T-helper 1 cell treated with Interleukin-12 subunit alpha and Interleukin-12 subunit beta and Interleukin-4 antibody, amounts not matched to agents 30 μg/mL and 1 μg/mL, for 36 hours (primary cell): Measurements from ENCODE around the gene TOR1AIP1.
"Not testable (repeated sequence)": the region's sequence is repeated elsewhere in the genome, so short reads cannot be mapped to it uniquely, and the experiment has no call there.

ENCODE experiments used
- H3K27ac Mint-ChIP-seq: one replicate; pipeline ENCODE4 v1.8.0; 2021; ENCODE audit warnings: mild to moderate bottlenecking, mixed read lengths
- H3K27me3 Mint-ChIP-seq: one replicate; pipeline ENCODE4 v1.8.0; 2021; ENCODE audit warnings: low read depth, mixed read lengths
- H3K36me3 Mint-ChIP-seq: one replicate; pipeline ENCODE4 v1.8.0; 2021; ENCODE audit warnings: low read depth, mixed read lengths
- H3K4me1 Mint-ChIP-seq: one replicate; pipeline ENCODE4 v1.8.0; 2021; ENCODE audit warnings: low read depth, mixed read lengths
- H3K4me3 Mint-ChIP-seq: one replicate; pipeline ENCODE4 v1.8.0; 2021; ENCODE audit warnings: mild to moderate bottlenecking, moderate library complexity, mixed read lengths
- H3K9me3 Mint-ChIP-seq: one replicate; pipeline ENCODE4 v1.8.0; 2021; ENCODE audit warnings: mixed read lengths

TOR1AIP1 gene

DNA sequence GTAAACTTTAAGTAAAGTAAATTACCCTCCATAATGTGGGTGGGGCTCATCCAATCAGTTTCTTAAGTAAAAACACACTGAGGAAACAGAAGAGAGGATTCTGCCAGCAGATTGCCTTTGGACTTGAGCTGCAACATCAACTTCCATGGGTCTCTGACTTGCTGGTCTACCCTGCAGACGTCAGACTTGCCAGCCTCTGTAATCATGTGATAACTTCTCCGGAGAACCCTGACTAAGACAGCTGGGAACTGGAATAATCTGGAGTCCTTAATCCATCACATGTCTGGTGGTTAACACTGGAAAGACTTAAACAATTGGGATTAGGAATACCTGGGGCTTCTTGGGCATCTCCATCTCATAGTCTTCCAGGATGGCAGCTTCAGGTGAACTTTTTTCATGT, 59.4 kb downstream of the TOR1AIP1 start:
- no peak overlapping the region for H3K27ac Mint-ChIP-seq
- H3K4me1 Mint-ChIP-seq: no peaks in the 10 kb centered on the region

DNA sequence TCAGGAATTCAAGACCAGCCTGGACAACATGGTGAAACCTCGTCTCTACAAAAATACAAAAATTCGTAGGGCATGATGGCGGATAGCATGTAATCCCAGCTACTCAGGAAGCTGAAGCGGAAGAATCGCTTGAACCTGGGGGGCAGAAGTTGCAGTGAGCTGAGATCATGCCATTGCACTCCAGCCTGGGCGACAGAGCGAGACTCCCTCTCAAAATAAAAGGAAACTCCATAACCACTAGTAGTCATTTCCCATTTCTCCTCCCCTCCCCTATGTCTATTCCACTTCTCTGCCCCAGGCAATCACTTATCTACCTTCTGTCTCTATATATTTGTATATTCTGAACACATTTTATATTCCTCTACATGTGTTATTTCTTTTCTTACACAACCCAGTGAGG, 68.6 kb downstream of the TOR1AIP1 start:
- Mint-ChIP-seq H3K4me3 (no peak overlapping the region), H3K27me3 (peaks cover 4% of the 10 kb centered on the region), H3K36me3 (no peaks in the 10 kb centered on the region), H3K9me3 (no peaks in the 10 kb centered on the region), H3K27ac (no peak overlapping the region), H3K4me1 (peaks cover 16% of the 10 kb centered on the region)

More for the DNA sequence above, 59.4 kb downstream of the TOR1AIP1 start:
- H3K4me3 Mint-ChIP-seq: no peak overlapping the region
- peaks cover 24% of the 10 kb centered on the region for H3K27me3 Mint-ChIP-seq
- no peaks in the 10 kb centered on the region for H3K36me3 Mint-ChIP-seq
- no peaks in the 10 kb centered on the region for H3K9me3 Mint-ChIP-seq

DNA sequence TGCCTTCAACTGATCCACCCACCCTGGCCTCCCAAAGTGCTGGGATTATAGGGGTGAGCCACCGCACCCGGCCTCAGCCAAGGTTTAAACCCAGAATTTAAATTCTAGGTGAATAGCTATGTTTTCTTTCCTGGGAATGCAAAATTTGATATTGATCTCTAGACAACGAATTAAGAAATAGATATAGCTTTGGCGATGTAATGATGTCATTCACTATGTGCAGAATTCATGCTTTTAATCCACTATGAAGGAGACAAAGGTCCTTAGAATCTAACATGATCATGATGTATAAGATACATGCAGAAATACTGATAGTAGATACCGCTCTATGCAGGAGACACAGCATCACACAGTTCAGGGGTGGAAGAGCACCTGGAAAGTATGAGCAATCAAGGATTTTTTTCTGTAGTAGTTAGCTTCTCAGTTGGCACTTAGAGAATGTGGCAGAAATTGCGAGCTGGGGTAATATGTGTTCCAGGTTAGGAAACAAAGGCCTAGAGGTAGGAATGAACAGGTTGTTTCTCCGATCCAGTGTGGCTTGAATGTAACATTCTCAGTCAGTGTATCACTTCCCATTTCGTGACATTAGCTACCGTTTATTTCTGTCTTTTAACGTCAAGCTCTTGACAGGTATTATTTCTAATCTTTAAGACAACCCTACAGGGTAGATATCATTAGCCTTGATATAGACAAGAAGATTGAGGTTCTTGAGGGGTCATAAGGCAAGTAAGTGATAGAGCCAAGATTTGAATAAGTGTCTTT, 69.5 kb downstream of the TOR1AIP1 start:
- Mint-ChIP-seq H3K27me3 (peaks cover 4% of the 10 kb centered on the region), H3K4me1 (peaks cover 24% of the 10 kb centered on the region)

DNA sequence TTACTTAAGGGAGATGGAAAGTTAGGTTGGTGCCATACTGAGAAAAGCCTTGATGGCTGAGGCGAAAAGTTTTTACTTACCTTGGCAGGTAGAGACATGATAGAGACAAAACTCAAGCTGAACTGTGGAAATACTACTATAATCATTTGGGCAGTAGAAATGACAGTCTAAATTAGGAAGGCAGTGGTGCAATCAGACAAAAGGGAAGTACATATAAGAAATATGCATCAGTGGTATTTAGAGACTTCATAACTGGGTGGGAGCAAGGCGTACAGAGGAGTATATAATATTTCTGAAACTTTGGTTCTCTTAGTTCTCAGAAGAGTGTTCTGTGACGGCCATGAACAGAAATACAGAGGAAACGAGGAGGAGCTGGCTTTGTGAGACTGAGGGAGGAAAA, 70.1 kb downstream of the TOR1AIP1 start:
- no peaks in the 10 kb centered on the region for H3K36me3 Mint-ChIP-seq
- H3K27me3 Mint-ChIP-seq: peaks cover 4% of the 10 kb centered on the region
- H3K9me3 Mint-ChIP-seq: no peaks in the 10 kb centered on the region
- peaks cover 29% of the 10 kb centered on the region for H3K4me1 Mint-ChIP-seq
- H3K4me3 Mint-ChIP-seq: peak overlapping the region; percentile 26
- peak overlapping the region; percentile 60 for H3K27ac Mint-ChIP-seq

More for the DNA sequence above, 69.5 kb downstream of the TOR1AIP1 start:
- Mint-ChIP-seq H3K36me3 (no peaks in the 10 kb centered on the region), H3K27ac (no peak overlapping the region), H3K4me3 (no peak overlapping the region), H3K9me3 (no peaks in the 10 kb centered on the region)

DNA sequence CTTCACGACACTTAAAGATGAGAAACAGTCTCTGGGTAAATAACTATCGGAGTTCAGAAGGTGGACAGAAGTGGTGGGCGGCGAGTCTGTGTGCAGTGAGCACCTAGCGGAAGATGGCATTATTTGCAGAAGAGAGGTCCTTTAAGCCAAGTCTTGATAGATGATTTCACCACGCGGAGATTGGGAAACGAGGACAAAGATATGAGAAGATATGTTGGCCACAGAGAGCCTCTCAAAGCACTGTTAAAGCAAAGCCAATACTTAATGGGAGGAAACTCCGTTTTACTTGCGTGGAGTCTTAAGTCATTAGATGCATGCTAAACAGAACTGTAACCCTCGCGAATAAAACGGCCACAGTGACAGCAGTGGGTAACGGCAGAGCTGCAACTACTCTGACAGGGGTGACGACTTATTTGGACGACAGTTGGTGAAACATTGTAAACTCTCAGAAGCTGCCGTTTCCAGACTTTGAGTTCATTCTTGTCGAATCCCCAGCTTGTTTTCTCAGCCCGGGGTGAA, 71.9 kb downstream of the TOR1AIP1 start:
- H3K27ac Mint-ChIP-seq: peak overlapping the region; percentile 98
- no peaks in the 10 kb centered on the region for H3K9me3 Mint-ChIP-seq
- H3K27me3 Mint-ChIP-seq: no peaks in the 10 kb centered on the region
- peaks cover 33% of the 10 kb centered on the region for H3K4me1 Mint-ChIP-seq
- H3K36me3 Mint-ChIP-seq: no peaks in the 10 kb centered on the region
- H3K4me3 Mint-ChIP-seq: peak overlapping the region; percentile 89

DNA sequence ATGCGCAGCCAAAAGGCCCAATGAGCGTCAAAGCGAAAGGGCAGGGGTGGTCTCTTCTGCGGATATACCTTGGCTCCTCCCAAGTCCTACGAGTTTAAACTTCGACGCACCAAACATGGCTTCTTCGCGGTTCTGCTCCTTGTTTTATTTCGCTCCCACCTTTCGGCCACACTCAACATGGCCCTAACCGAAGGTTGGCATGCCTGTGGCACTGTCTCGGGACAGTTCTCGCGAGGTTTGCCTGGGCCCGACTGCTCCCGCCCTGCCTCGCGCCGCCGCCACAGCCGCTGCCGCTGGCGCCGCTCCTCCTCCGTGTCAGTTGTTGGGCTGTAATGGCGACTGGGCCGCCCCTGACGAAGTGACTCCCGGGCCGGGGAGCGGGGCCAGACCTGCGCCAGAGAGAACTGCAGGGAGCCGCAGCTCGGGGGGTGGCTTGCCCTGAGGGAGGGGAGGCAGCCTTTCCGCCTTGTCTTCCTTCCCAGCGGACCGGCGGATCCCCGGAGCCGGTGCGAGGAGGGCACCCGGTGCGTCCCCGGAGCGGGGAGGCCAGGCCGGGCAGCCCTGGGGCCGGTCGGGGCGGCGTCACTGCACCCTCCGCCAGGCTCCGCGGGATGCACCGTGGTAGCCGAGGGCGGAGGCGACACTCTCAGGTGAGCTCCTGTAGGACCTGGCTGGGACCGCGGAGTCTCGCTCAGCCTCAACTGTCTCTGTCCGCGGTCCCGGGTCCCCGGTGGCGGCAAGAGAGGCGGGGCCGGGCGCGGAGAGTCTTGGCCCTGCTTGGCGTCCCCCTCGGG, 72.6 kb downstream of the TOR1AIP1 start, which contains the start of gene CEP350:
Gene CEP350, plus strand, starts transcription at position 318 of the 794 bp plus-strand sequence. CDS start 31,372 bp downstream, outside the sequence.
- no peaks in the 10 kb centered on the region for H3K36me3 Mint-ChIP-seq
- peak within 1 kb of the TSS; percentile 89 for H3K4me3 Mint-ChIP-seq
- H3K27me3 Mint-ChIP-seq: no peaks in the 10 kb centered on the region
- peak within 1 kb of the TSS; percentile 98 for H3K27ac Mint-ChIP-seq
- H3K4me1 Mint-ChIP-seq: peaks cover 35% of the 10 kb centered on the region
- no peaks in the 10 kb centered on the region for H3K9me3 Mint-ChIP-seq

DNA sequence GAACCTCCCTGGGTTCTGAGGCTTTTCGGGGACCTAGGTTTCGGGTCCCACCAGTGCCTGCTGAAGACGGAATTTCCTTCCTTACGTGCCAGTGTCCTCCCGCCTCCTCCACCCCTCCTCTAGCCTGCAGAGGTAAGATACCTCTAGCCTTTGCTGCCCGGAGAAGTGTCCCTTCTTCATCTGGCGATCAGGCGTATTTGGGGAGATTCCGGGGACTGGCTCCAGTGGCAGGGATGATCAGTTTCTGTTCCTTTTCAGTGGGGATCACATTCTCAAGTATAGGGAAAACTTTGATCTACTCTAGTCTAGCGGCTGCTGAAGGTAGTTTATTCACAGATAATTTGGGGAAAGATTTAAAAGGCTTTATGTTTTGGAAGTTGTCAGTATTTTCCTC, 73.2 kb downstream of the TOR1AIP1 start:
- peak overlapping the region; percentile 53 for H3K27ac Mint-ChIP-seq
- peaks cover 35% of the 10 kb centered on the region for H3K4me1 Mint-ChIP-seq
- peak overlapping the region; percentile 89 for H3K4me3 Mint-ChIP-seq
- H3K9me3 Mint-ChIP-seq: no peaks in the 10 kb centered on the region
- H3K27me3 Mint-ChIP-seq: no peaks in the 10 kb centered on the region
- no peaks in the 10 kb centered on the region for H3K36me3 Mint-ChIP-seq

DNA sequence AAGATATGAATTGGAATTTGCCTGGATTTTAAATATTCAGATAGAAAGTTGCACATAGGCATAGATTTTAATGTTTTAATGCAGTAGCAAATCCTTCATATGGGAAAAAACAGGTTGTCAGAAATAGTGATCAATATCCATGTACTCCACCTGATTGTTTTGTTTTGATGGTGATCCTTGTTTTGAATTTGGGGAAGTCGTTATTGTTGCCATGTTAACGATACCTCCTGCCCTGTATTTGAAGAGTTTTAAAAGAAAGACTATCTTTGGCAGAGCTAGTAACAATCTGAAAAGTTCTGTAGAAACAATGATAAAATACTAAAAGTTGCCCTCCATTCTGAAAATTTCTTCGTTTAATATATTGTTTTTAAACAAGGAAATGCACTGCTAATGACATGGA, 73.6 kb downstream of the TOR1AIP1 start:
- Mint-ChIP-seq H3K36me3 (no peaks in the 10 kb centered on the region), H3K4me1 (peaks cover 35% of the 10 kb centered on the region), H3K4me3 (peak overlapping the region; percentile 89), H3K9me3 (no peaks in the 10 kb centered on the region), H3K27me3 (no peaks in the 10 kb centered on the region), H3K27ac (peak overlapping the region; percentile 53)

DNA sequence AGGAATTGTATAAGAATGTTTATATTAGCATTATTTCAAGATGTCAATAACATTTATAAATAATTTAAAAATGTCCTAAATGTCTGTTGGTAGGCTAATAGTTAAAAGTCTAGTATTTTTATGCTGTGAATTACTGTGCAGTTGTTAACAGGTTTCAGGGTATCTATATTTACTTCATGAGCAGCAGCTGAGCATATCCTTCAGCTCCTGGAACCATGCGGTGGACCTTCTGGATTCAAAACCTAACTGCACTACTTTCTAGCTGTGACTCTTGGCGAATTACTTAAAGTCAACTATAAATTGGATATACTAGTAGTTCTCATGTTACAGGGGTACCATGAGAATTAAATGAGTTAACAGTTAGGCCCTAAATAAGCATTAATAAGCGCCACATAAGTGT, 76.3 kb downstream of the TOR1AIP1 start:
- peaks cover 16% of the 10 kb centered on the region for H3K36me3 Mint-ChIP-seq
- H3K9me3 Mint-ChIP-seq: no peaks in the 10 kb centered on the region
- no peak overlapping the region for H3K4me3 Mint-ChIP-seq
- no peaks in the 10 kb centered on the region for H3K27me3 Mint-ChIP-seq
- H3K27ac Mint-ChIP-seq: no peak overlapping the region
- H3K4me1 Mint-ChIP-seq: peaks cover 29% of the 10 kb centered on the region

DNA sequence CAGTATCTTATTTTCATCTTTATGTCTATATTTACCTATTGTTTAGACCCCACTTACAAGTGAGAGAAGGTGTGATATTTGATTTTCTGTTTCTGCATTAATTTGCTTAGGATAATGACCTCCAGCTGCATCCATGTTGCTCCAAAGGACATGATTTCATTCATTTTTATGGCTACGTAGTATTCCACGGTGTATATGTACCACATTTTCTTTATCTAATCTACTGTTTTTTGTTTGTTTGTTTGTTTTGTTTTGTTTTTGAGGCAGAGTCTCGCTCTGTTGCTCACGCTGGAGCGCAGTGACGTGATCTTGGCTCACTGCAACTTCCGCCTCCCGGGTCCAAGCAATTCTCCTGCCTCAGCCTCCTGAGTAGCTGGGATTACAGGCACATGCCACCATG, 80.1 kb downstream of the TOR1AIP1 start:
- Mint-ChIP-seq H3K4me1 (peaks cover 25% of the 10 kb centered on the region), H3K36me3 (peaks cover 25% of the 10 kb centered on the region)
- H3K9me3 Mint-ChIP-seq, H3K4me3 Mint-ChIP-seq, H3K27ac Mint-ChIP-seq, H3K27me3 Mint-ChIP-seq: not testable (repeated sequence)

DNA sequence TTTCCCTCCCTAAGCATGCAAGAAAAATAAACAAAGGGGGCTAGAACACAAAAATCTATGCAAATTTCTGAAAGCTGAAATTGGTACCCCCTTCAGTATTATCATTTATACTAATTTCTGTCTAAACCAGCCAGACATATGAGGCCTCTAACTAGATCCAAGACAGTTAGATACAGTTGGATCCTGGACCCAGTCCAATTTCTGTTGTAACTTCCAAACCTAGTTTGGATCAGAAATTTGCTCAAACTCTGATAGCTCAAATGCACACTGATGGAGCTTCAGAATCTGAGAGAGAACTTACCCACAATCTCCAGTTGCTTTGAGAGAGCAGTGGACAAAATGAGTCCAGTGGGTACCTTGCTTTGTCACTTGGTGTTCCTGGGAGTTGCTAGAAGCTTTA, 84.5 kb downstream of the TOR1AIP1 start:
- Mint-ChIP-seq H3K4me1 (peaks cover 33% of the 10 kb centered on the region), H3K4me3 (no peak overlapping the region), H3K27ac (no peak overlapping the region), H3K36me3 (peaks cover 30% of the 10 kb centered on the region), H3K9me3 (no peaks in the 10 kb centered on the region), H3K27me3 (no peaks in the 10 kb centered on the region)

DNA sequence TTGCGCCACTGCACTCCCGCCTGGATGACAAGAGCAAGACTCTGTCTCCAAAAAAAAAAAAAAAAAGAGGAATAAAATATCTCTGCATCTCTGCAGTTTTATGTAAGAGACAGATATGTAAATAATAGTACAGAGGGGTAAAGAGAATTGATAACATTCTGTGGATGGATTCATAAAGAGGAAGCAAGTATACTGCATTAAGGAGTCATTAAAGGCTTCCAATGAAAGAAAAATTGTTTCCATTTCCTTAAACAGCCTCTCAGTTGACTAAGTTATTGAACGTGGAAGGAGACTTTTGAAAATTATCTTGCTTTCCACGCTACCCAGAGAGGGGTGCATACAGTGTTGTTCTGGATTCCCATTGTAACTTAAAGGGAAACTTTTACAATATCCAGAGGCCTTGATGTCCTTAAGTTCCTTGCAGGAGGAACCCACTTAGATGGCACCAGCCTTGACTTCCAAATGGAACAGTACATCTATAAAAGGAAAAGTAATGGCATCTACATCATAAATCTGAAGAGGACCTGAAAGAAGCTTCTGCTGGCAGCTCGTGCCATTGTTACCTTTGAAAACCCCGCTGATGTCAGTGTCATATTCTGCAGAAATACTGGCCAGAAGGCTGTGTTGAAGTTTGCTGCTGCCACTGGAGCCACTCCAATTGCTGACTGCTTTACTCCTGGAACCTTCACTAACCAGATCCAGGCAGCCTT, 86.4 kb downstream of the TOR1AIP1 start:
- H3K36me3 Mint-ChIP-seq: peaks cover 21% of the 10 kb centered on the region
- H3K4me3 Mint-ChIP-seq: no peak overlapping the region
- peaks cover 34% of the 10 kb centered on the region for H3K4me1 Mint-ChIP-seq
- no peaks in the 10 kb centered on the region for H3K9me3 Mint-ChIP-seq
- no peak overlapping the region for H3K27ac Mint-ChIP-seq
- no peaks in the 10 kb centered on the region for H3K27me3 Mint-ChIP-seq

DNA sequence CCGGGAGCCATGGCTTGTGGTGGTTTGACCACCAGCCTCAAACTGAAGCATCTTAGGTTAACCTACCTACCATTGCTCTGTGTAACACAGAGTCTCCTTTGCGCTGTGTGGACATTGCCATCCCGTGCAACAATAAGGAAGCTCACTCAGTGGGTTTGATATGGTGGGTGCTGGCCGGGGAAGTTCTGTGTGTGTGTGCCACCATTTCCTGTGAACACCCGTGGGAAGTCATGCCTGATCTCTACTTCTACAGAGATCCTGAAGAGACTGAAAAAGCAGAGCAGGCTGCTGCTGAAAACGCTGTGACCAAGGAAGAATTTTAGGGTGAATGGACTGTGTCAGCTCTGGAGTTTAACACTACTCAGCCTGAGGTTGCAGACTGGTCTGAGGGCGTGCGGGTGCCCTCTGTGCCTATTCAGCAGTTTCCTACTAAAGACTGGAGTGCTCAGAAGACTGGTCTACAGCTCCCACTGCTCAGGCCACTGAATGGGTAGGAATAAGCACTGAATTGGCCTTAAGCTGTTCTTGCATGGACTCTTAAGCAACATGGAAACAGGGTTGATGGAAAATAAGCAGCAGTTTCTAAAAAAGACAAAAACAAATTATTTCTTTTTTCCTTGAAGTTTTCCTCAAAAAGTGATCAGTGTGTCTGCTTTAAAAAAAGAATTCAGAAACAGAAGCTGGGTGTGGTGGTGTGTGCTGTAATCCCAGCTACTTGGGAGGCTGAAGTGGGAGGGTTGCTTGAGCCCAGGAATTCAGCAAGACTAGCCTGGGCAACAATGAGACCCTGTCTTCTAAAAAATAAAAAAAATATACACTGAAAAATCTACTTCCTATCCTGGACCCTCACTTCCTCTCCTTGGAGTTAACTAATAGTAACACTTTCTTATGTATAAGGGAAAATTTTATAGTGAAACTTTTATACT, 87.2 kb downstream of the TOR1AIP1 start:
- H3K4me3 Mint-ChIP-seq: no peak overlapping the region
- no peaks in the 10 kb centered on the region for H3K27me3 Mint-ChIP-seq
- peaks cover 23% of the 10 kb centered on the region for H3K36me3 Mint-ChIP-seq
- peaks cover 27% of the 10 kb centered on the region for H3K4me1 Mint-ChIP-seq
- H3K9me3 Mint-ChIP-seq: no peaks in the 10 kb centered on the region
- H3K27ac Mint-ChIP-seq: no peak overlapping the region
